ENCODE data around the gene CYP27A1. TPM values are rescaled to one million over a fixed set of nuclear protein-coding genes. Genes with fewer than 3 reads are reported as not detected.

CYP27A1 gene
- total and polyA plus RNA-seq, 10 donors = 8.7 to 65.5 (median 15.2) TPM

- intact Hi-C loops (cut with DNase I; ENCODE audit: low total_unique reads) = no loop called here
- Histone ChIP-seq H3K36me3 (peaks cover 0 to 99% (median 85%) of the 10 kb centered on the region in 6 donors), H3K4me3 (no peak overlapping the region), H3K4me1 (peaks cover 0 to 23% (median 0%) of the 10 kb centered on the region in 6 donors), H3K27me3 (replicated peaks in 1 of 7) (no peaks in the 10 kb centered on the region), H3K27ac (peak overlapping the region in 1 of 8 donors; percentile 48), H3K9me3 (no peaks in the 10 kb centered on the region)
- no peak for TF ChIP-seq POLR2A (IDR thresholded peaks at IDR 0.05)
- no peak for TF ChIP-seq CTCF (IDR thresholded peaks at IDR 0.05 in 8 of 11, conservative IDR thresholded peaks at IDR 0.05 in 3 of 11)
- no peak for TF ChIP-seq POLR2AphosphoS5 (IDR thresholded peaks at IDR 0.05)
- 77 to 94% (median 89%) methylated on average over 8 of the region's 8 CpGs for WGBS, 5 donors
- no peak for DNase-seq
Measured at GRCh38 chr2:218748741-218749441, 33.1 kb upstream of the CYP27A1 start.

- Histone ChIP-seq H3K36me3 (peaks cover 0 to 81% (median 65%) of the 10 kb centered on the region in 6 donors), H3K9me3 (no peaks in the 10 kb centered on the region), H3K27ac (no peak overlapping the region), H3K4me1 (no peaks in the 10 kb centered on the region), H3K4me3 (no peak overlapping the region), H3K27me3 (replicated peaks in 1 of 7) (no peaks in the 10 kb centered on the region)
- TF ChIP-seq CTCF (IDR thresholded peaks at IDR 0.05 in 8 of 11, conservative IDR thresholded peaks at IDR 0.05 in 3 of 11) = no peak
- no peak for TF ChIP-seq POLR2A (IDR thresholded peaks at IDR 0.05)
- TF ChIP-seq POLR2AphosphoS5 (IDR thresholded peaks at IDR 0.05) = no peak
- WGBS, 5 donors = 90 to 97% (median 93%) methylated on average over 3 of the region's 3 CpGs
- intact Hi-C loops (cut with DNase I; ENCODE audit: low total_unique reads) = no loop called here
- no peak for DNase-seq
Measured at GRCh38 chr2:218754201-218754600, 27.7 kb upstream of the CYP27A1 start.

- H3K9me3 ChIP-seq = no peaks in the 10 kb centered on the region
- 64 to 86% (median 71%) methylated on average over 7 of the region's 7 CpGs for WGBS, 5 donors
- H3K4me1 ChIP-seq = no peaks in the 10 kb centered on the region
- no peak for DNase-seq
- H3K27ac ChIP-seq = no peak overlapping the region
- H3K36me3 ChIP-seq = peaks cover 0 to 76% (median 60%) of the 10 kb centered on the region in 6 donors
- intact Hi-C loops (cut with DNase I; ENCODE audit: low total_unique reads) = no loop called here
- no peak overlapping the region for H3K4me3 ChIP-seq
- H3K27me3 ChIP-seq (replicated peaks in 1 of 7) = no peaks in the 10 kb centered on the region
- no peak for TF ChIP-seq POLR2A (IDR thresholded peaks at IDR 0.05)
Measured at GRCh38 chr2:218754781-218755180, 27.2 kb upstream of the CYP27A1 start.

- Histone ChIP-seq H3K36me3 (peaks cover 0 to 72% (median 56%) of the 10 kb centered on the region in 6 donors), H3K4me1 (no peaks in the 10 kb centered on the region), H3K9me3 (no peaks in the 10 kb centered on the region), H3K4me3 (no peak overlapping the region), H3K27me3 (replicated peaks in 1 of 7) (no peaks in the 10 kb centered on the region), H3K27ac (no peak overlapping the region)
- intact Hi-C loops (cut with DNase I; ENCODE audit: low total_unique reads) = no loop called here
- WGBS, 5 donors = 89 to 98% (median 93%) methylated on average over 3 of the region's 3 CpGs
- DNase-seq = no peak
- TF ChIP-seq POLR2AphosphoS5 (IDR thresholded peaks at IDR 0.05) (no peak), POLR2A (IDR thresholded peaks at IDR 0.05) (no peak), CTCF (IDR thresholded peaks at IDR 0.05 in 8 of 11, conservative IDR thresholded peaks at IDR 0.05 in 3 of 11) (no peak)
Measured at GRCh38 chr2:218755198-218755566, 26.8 kb upstream of the CYP27A1 start.
